Measurements from ENCODE around the gene RASSF3. TPM values are rescaled to one million over a fixed set of nuclear protein-coding genes. Genes with fewer than 3 reads are reported as not detected.

The RASSF3 gene
- total RNA-seq, 2 experiments from 2014 or later: 16.3 to 49.9 TPM

- no peak for DNase-seq (ENCODE audit: low spot score)
- no peak overlapping the region for H2AFZ ChIP-seq (ENCODE audit: low read length)
- ChIA-PET POLR2A (interaction anchor here (0.5 to 1.2 kb wide), 5 partner anchors 8 to 604 kb away, joined by 3 to 6 read pairs (median 4); no protein-coding TSS in a partner anchor), CTCF (ENCODE audit: unreplicated experiment) (no interaction called here)
- no peak overlapping the region for H3K27ac ChIP-seq (ENCODE audit: low read depth, low read length, poor library complexity, severe bottlenecking)
- TF ChIP-seq CTCF (conservative IDR thresholded peaks at IDR 0.05; ENCODE audit: low read length) (no peak), EZH2phosphoT487 (IDR thresholded peaks at IDR 0.05; ENCODE audit: borderline replicate concordance, low read depth, low read length) (no peak)
- BruUV-seq (replicated peaks): no TSS peak
- peaks cover 21% of the 10 kb centered on the region; the same call in 1 of the 2 replicates for H3K9me3 ChIP-seq (ENCODE audit: low read length)
- peaks cover 94% of the 10 kb centered on the region for H3K79me2 ChIP-seq (ENCODE audit: insufficient read depth, low read depth, low read length)
- no peaks in the 10 kb centered on the region for H3K9me2 ChIP-seq (ENCODE audit: insufficient read depth, low read length)
- peaks cover 16% of the 10 kb centered on the region; the same call in 1 of the 2 replicates for H4K20me1 ChIP-seq (ENCODE audit: insufficient read depth, low read length)
- H3K4me3 ChIP-seq (ENCODE audit: low read depth, low read length, poor library complexity, severe bottlenecking): no peak overlapping the region
- H3K4me2 ChIP-seq (ENCODE audit: low read length): no peak overlapping the region
- intact Hi-C loops (cut with micrococcal nuclease; ENCODE audit: unreplicated experiment): no loop called here
- peaks cover 11% of the 10 kb centered on the region for H3K4me1 ChIP-seq (ENCODE audit: insufficient read depth, low read length, poor library complexity, severe bottlenecking)
- H3K36me3 ChIP-seq (ENCODE audit: insufficient read depth, low read length): peaks cover 44% of the 10 kb centered on the region
These were observed 26.6 kb downstream of the RASSF3 start for GRCh38 chr12:64636856-64637255.

- Histone ChIP-seq H3K79me2 (ENCODE audit: insufficient read depth, low read depth, low read length) (peaks cover 93% of the 10 kb centered on the region), H4K20me1 (ENCODE audit: insufficient read depth, low read length) (peaks cover 26% of the 10 kb centered on the region), H3K4me3 (ENCODE audit: low read depth, low read length, poor library complexity, severe bottlenecking) (no peak overlapping the region), H3K27ac (ENCODE audit: low read depth, low read length, poor library complexity, severe bottlenecking) (no peak overlapping the region), H3K4me1 (ENCODE audit: insufficient read depth, low read length, poor library complexity, severe bottlenecking) (peaks cover 28% of the 10 kb centered on the region), H3K9me2 (ENCODE audit: insufficient read depth, low read length) (no peaks in the 10 kb centered on the region), H3K36me3 (ENCODE audit: insufficient read depth, low read length) (peaks cover 18% of the 10 kb centered on the region; the same call in 1 of the 2 replicates), H3K4me2 (ENCODE audit: low read length) (no peak overlapping the region), H2AFZ (ENCODE audit: low read length) (no peak overlapping the region), H3K9me3 (ENCODE audit: low read length) (no peaks in the 10 kb centered on the region)
- ChIA-PET POLR2A (interaction anchor here (0.6 to 0.9 kb wide), 4 partner anchors 10 to 1986 kb away, joined by 3 read pairs; no protein-coding TSS in a partner anchor), CTCF (ENCODE audit: unreplicated experiment) (no interaction called here)
- no TSS peak for BruUV-seq (replicated peaks)
- no peak for TF ChIP-seq EZH2phosphoT487 (IDR thresholded peaks at IDR 0.05; ENCODE audit: borderline replicate concordance, low read depth, low read length)
- TF ChIP-seq CTCF (conservative IDR thresholded peaks at IDR 0.05; ENCODE audit: low read length): no peak
- intact Hi-C loops (cut with micrococcal nuclease; ENCODE audit: unreplicated experiment): no loop called here
- DNase-seq (ENCODE audit: low spot score): no peak
These were observed 29.2 kb downstream of the RASSF3 start for GRCh38 chr12:64639466-64639865.

GRCh38 chr12:64646318-64646717 lies 36.0 kb downstream of the RASSF3 start:
- Histone ChIP-seq H3K4me1 (ENCODE audit: insufficient read depth, low read length, poor library complexity, severe bottlenecking) (peaks cover 38% of the 10 kb centered on the region), H3K9me3 (ENCODE audit: low read length) (no peaks in the 10 kb centered on the region), H3K4me3 (ENCODE audit: low read depth, low read length, poor library complexity, severe bottlenecking) (no peak overlapping the region), H3K27ac (ENCODE audit: low read depth, low read length, poor library complexity, severe bottlenecking) (no peak overlapping the region), H3K36me3 (ENCODE audit: insufficient read depth, low read length) (peaks cover 9% of the 10 kb centered on the region; the same call in 1 of the 2 replicates), H3K9me2 (ENCODE audit: insufficient read depth, low read length) (no peaks in the 10 kb centered on the region), H3K4me2 (ENCODE audit: low read length) (no peak overlapping the region), H2AFZ (ENCODE audit: low read length) (no peak overlapping the region), H3K79me2 (ENCODE audit: insufficient read depth, low read depth, low read length) (peaks cover 82% of the 10 kb centered on the region), H4K20me1 (ENCODE audit: insufficient read depth, low read length) (peaks cover 17% of the 10 kb centered on the region)
- no peak for DNase-seq (ENCODE audit: low spot score)
- ChIA-PET CTCF (ENCODE audit: unreplicated experiment) (no interaction called here), POLR2A (interaction anchor here (0.7 to 1.1 kb wide), 2 partner anchors 17 to 21 kb away, joined by 3 to 4 read pairs; no protein-coding TSS in a partner anchor)
- intact Hi-C loops (cut with micrococcal nuclease; ENCODE audit: unreplicated experiment): no loop called here
- no peak for TF ChIP-seq CTCF (conservative IDR thresholded peaks at IDR 0.05; ENCODE audit: low read length)
- no peak for TF ChIP-seq EZH2phosphoT487 (IDR thresholded peaks at IDR 0.05; ENCODE audit: borderline replicate concordance, low read depth, low read length)
- no TSS peak for BruUV-seq (replicated peaks)

Measured in OCI-LY7 (cell line).